GM21737 (cell line): ENCODE measurements around the gene SH2B3.
"Not testable (repeated sequence)": the region's sequence is repeated elsewhere in the genome, so short reads cannot be mapped to it uniquely, and the experiment has no call there.

Source experiments
- ATAC-seq: cut with Tn5 transposase; IDR thresholded peaks from one replicate; pipeline ENCODE4 v1.9.1; 2021; ENCODE audit warnings: mild to moderate bottlenecking, moderate library complexity; ENCODE audit not compliant: unreplicated experiment

SH2B3 gene

GRCh38 chr12:111386885-111387284, 18.8 kb upstream of the SH2B3 start:
- ATAC-seq, result no peak

GRCh38 chr12:111387747-111388323, 17.9 kb upstream of the SH2B3 start:
- no peak for ATAC-seq

- ATAC-seq, result no peak
Measured at GRCh38 chr12:111389635-111390034, 16.1 kb upstream of the SH2B3 start.

- ATAC-seq, result no peak
Measured at GRCh38 chr12:111390910-111391309, 14.8 kb upstream of the SH2B3 start.

- no peak for ATAC-seq
Measured at GRCh38 chr12:111393700-111394300, 11.9 kb upstream of the SH2B3 start.

GRCh38 chr12:111394480-111394879, 11.2 kb upstream of the SH2B3 start:
- ATAC-seq, result no peak

- ATAC-seq, result no peak
Measured at GRCh38 chr12:111395336-111396187, 10.2 kb upstream of the SH2B3 start.

GRCh38 chr12:111396271-111396670, 9.5 kb upstream of the SH2B3 start:
- not testable (repeated sequence) for ATAC-seq

- ATAC-seq, result no peak
Measured at GRCh38 chr12:111396726-111397445, 8.8 kb upstream of the SH2B3 start.

- no peak for ATAC-seq
Measured at GRCh38 chr12:111398530-111398929, 7.2 kb upstream of the SH2B3 start.

GRCh38 chr12:111399741-111400404, 5.8 kb upstream of the SH2B3 start:
- ATAC-seq, result not testable (repeated sequence)

GRCh38 chr12:111401167-111401605, 4.5 kb upstream of the SH2B3 start:
- no peak for ATAC-seq

- not testable (repeated sequence) for ATAC-seq
Measured at GRCh38 chr12:111402490-111402824, 3.3 kb upstream of the SH2B3 start.

GRCh38 chr12:111404362-111405148, 1.2 kb upstream of the SH2B3 start:
- ATAC-seq, result peak; percentile 5

GRCh38 chr12:111405149-111405858, 419 bp upstream of the SH2B3 start:
- peak; percentile 50 for ATAC-seq

- no peak for ATAC-seq
Measured at GRCh38 chr12:111406474-111407376, 1.0 kb downstream of the SH2B3 start.

GRCh38 chr12:111407377-111408115, 1.8 kb downstream of the SH2B3 start:
- ATAC-seq, result no peak

- ATAC-seq, result no peak
Measured at GRCh38 chr12:111408116-111408440, 2.4 kb downstream of the SH2B3 start.
